Eye (tissue), 1 donor: ENCODE results near the gene C1orf226.
A peak's percentile ranks its signal among the peaks of the same experiment; 100 is the strongest.

Experiments
- DNase-seq: peaks from one replicate; pipeline ENCODE4 v3.0.0-alpha.2; 2015

The C1orf226 gene

DNA sequence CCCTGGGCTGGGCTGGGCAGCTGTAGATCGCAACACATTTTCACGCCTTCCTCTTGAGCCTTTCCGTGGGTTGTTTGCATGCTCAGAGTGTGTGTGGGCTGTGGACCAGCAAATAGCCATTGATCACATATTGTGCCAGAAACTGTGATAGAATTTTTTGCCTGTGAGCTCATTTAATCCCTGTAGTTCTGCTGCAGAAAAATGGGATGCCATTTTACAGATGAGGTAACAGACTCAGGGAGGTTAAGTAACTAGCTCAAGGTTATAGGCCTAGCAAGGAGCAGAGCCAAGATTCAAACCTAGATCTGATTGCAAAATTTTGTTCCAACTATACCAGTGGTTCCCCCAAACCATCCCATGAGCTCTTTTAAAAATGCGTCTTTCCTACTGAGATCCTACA, 15.4 kb upstream of the C1orf226 start:
- no peak for DNase-seq

GRCh38 chr1:162366671-162367070, 14.9 kb upstream of the C1orf226 start:
- DNase-seq, result no peak

GRCh38 chr1:162367073-162367472, 14.5 kb upstream of the C1orf226 start:
- no peak for DNase-seq

- DNase-seq, result no peak
These were observed 13.8 kb upstream of the C1orf226 start for GRCh38 chr1:162367772-162368171.

DNA sequence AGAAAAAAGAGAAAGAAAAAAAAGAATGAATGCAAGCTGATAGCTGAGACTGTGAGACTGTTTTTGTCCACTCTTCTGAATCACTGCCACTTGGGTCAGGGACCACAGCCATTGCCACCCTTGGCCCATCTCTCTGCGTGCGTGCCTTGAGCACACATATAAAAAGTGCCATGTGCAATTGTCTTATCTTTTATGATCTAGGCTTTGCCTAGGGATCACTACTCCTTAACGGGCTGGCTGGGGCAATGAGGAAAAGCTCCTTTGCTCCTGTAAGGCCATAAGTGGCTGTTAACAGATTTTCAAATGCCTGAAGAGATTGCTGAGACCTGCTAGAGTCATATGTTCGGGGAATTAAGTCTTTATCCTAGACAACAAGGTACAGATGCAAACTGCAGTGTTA, 13.1 kb upstream of the C1orf226 start:
- DNase-seq, result no peak

GRCh38 chr1:162369571-162369970, 12.0 kb upstream of the C1orf226 start:
- no peak for DNase-seq

DNA sequence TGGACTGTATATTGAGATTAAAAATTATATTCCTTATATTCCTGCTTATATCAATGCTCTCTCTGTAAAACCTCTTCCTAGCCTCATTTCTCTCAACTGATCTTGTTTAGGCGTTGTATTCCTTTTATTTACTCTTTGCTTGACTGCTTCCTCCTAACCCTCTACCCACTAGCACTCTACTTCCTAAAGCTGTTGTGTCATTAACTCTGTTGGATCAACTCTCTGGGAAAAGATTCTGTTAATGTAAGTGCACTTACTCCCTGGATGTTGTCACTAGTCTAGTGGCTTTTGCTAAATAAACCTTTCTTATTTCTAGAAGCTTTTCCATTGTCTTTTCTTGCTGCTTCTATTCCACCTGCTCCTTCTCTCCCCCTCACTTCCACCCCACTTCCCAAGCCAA, 11.4 kb upstream of the C1orf226 start:
- peak; percentile 22 for DNase-seq

GRCh38 chr1:162370721-162371120, 10.8 kb upstream of the C1orf226 start:
- DNase-seq, result no peak

GRCh38 chr1:162371611-162372010, 9.9 kb upstream of the C1orf226 start:
- DNase-seq, result no peak

- DNase-seq, result no peak
These were observed 9.1 kb upstream of the C1orf226 start for GRCh38 chr1:162372159-162373071.

GRCh38 chr1:162373072-162373427, 8.5 kb upstream of the C1orf226 start:
- no peak for DNase-seq

DNA sequence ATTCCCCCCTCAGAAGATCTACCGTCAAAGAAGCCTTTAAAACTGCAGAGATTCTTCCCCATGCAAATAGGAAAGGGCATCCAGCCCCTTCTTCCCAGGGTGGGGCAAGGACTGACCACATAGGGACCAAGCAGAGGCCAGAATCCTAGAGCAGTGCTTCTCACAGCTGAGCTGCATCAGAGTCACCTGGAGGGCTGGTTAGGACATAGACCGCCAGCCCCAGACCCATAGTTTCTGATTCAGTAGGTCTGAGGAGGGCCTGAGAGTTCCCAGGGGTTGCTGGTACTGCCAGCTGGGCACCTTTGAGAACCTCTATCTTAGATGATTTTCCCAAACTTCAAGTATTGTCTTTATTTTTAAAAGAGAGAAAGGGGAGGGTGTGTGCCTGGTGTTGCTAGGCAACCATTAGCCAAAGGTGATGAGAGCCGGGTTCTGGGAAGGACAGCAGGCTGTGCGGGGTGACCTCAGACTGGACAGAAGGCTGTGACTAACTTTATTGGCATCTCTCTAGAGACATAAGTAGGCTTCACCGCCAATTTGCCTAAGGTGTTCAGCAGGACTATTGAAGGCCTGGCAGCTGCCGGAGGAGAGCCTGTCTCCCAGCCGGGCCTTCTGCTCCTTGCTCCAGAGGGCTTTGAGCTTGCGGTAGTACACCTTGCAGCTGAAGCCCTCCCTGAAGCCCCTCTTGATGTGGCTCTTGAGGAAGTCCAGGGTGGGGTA, 7.8 kb upstream of the C1orf226 start:
- no peak for DNase-seq

DNA sequence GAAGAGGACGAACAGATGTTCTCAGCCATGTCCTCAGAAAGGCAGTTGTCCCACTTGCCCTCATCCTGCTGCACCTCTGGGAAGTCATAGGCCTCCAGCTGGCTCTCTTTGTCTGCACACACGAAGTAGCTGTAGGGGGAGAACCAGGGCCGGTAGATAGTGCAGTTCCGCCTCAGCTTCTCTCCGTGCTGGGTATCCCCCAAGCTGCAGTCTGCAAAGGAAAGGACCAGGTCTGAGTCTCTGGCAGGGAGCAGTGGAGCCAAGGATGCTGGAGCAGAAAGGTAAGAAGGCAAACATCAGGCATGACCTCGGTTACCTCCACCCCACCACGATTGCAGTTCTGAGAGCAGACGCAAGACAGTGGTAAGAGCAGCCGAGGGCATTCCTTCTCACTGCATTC, 7.1 kb upstream of the C1orf226 start:
- no peak for DNase-seq

DNA sequence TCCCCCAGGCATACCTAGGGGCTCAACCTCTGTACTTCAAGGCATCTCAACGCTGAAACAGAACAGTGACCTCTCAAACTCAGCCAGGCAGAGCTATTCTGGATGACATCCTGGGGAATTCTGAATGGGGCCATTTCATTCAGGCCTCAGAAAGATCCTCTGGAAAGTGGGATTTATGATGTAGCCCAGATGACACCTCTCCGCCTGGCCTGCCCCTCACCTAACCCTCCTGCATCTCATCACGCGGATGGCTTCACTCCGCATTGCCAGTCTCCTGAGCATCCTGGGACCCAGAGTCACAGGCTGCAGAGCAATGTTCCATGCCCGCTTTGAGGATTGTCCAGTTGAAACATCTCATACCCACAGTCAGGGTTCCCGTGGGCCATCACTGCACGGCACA, 6.1 kb upstream of the C1orf226 start:
- DNase-seq, result no peak

DNA sequence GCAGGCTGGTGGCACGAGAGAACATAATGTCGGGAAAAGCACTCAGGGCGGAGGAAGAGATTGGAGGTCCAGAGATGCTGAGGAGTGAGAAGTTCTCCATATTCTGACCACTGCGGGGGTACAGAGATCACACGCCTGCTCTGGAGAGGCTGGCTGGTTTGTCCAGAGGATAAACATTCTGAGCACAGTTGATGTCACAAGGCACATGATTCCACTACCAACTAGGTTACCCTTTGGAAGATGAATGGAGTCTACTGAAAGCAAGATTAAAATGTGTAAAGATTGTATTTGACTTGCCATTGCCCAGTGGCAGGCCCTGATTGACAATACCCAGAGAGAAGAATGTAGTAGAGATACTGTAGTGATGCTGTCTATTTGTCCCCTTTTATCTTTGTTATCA, 4.8 kb upstream of the C1orf226 start, which contains the start of gene SPATA46:
SPATA46 (minus strand) TSS at position 164 of the 400 bp plus-strand sequence; CDS start at position 100, 64 bp downstream.
- no peak for DNase-seq

- DNase-seq, result no peak
These were observed 1.3 kb upstream of the C1orf226 start for GRCh38 chr1:162380061-162380846.

- DNase-seq, result no peak
These were observed 618 bp downstream of the C1orf226 start for GRCh38 chr1:162381941-162382750.

GRCh38 chr1:162383091-162383490, 1.6 kb downstream of the C1orf226 start:
- DNase-seq, result no peak

- DNase-seq, result peak; percentile 25
These were observed 2.0 kb downstream of the C1orf226 start for GRCh38 chr1:162383516-162383915.

DNA sequence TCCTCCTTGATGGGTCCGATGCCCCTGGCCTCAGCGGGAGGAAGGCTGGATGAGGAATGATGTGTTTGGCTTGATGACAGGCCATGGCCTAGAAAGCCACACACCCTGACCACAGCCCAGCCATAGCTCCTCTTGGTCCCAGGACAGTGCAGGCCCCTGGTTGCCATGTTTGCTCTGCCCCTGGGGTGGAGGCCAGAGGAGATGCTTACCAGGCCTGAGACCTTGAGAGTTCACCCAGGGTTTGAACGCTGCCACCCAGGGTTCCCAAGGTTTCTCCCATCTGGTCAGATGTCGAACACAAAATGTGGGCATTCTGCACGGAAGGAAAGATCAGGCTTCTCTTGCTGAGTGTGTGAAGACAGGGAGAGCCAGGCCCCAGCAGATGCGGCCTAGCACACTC, 2.6 kb downstream of the C1orf226 start:
- no peak for DNase-seq

- peak; percentile 58 for DNase-seq
These were observed 3.2 kb downstream of the C1orf226 start for GRCh38 chr1:162384601-162385279.

- DNase-seq, result no peak
These were observed 3.7 kb downstream of the C1orf226 start for GRCh38 chr1:162385280-162385623.
